HG03354 (cell line): ENCODE measurements around the gene CNOT1.
A peak's percentile ranks its signal among the peaks of the same experiment; 100 is the strongest.
"Not testable (repeated sequence)": the region's sequence is repeated elsewhere in the genome, so short reads cannot be mapped to it uniquely, and the experiment has no call there.

ENCODE experiments used
- ATAC-seq: cut with Tn5 transposase; IDR thresholded peaks from one replicate; pipeline ENCODE4 v1.9.1; 2021; ENCODE audit warnings: mild to moderate bottlenecking; ENCODE audit not compliant: unreplicated experiment, poor library complexity, severe bottlenecking

The CNOT1 gene

GRCh38 chr16:58629733-58630640 lies at the start of gene CNOT1:
CNOT1 (minus strand) TSS chr16:58629826; CDS start chr16:58599337, 30,489 bp downstream.
- peak; percentile 84 for ATAC-seq

GRCh38 chr16:58678716-58679115 lies 49.1 kb upstream of the CNOT1 start:
- ATAC-seq: no peak

- no peak for ATAC-seq
Observed at GRCh38 chr16:58678269-58678668, 48.6 kb upstream of the CNOT1 start.

- no peak for ATAC-seq
Observed at GRCh38 chr16:58670946-58671583, 41.4 kb upstream of the CNOT1 start.

GRCh38 chr16:58670177-58670576 lies 40.6 kb upstream of the CNOT1 start:
- no peak for ATAC-seq

GRCh38 chr16:58665200-58665599 lies 35.6 kb upstream of the CNOT1 start:
- ATAC-seq: no peak

GRCh38 chr16:58661199-58661830 lies 31.7 kb upstream of the CNOT1 start:
- ATAC-seq: peak; percentile 76

- not testable (repeated sequence) for ATAC-seq
Observed at GRCh38 chr16:58659911-58660310, 30.3 kb upstream of the CNOT1 start.

- ATAC-seq: no peak
Observed at GRCh38 chr16:58658796-58659211, 29.2 kb upstream of the CNOT1 start.

- no peak for ATAC-seq
Observed at GRCh38 chr16:58656899-58657298, 27.3 kb upstream of the CNOT1 start.

- no peak for ATAC-seq
Observed at GRCh38 chr16:58655215-58655596, 25.6 kb upstream of the CNOT1 start.

- no peak for ATAC-seq
Observed at GRCh38 chr16:58654560-58655214, 25.1 kb upstream of the CNOT1 start.

GRCh38 chr16:58652741-58653140 lies 23.1 kb upstream of the CNOT1 start:
- ATAC-seq: no peak

- no peak for ATAC-seq
Observed at GRCh38 chr16:58651965-58652348, 22.3 kb upstream of the CNOT1 start.

GRCh38 chr16:58649707-58650106 lies 20.1 kb upstream of the CNOT1 start:
- no peak for ATAC-seq

- no peak for ATAC-seq
Observed at GRCh38 chr16:58647107-58647506, 17.5 kb upstream of the CNOT1 start.

GRCh38 chr16:58644765-58645487 lies 15.3 kb upstream of the CNOT1 start:
- no peak for ATAC-seq

GRCh38 chr16:58644108-58644507 lies 14.5 kb upstream of the CNOT1 start:
- ATAC-seq: no peak

- no peak for ATAC-seq
Observed at GRCh38 chr16:58640949-58641348, 11.3 kb upstream of the CNOT1 start.

GRCh38 chr16:58639836-58640235 lies 10.2 kb upstream of the CNOT1 start:
- no peak for ATAC-seq
